ENCODE results near the gene TNN. TPM values are rescaled to one million over a fixed set of nuclear protein-coding genes. Genes with fewer than 3 reads are reported as not detected.

TNN gene
- total RNA-seq, 1 experiment from 2014 or later: not detected

GRCh38 chr1:175163702-175164101 lies 96.1 kb downstream of the TNN start:
- H3K36me3 Mint-ChIP-seq (ENCODE audit: insufficient read depth, unreplicated experiment): peaks cover 9% of the 10 kb centered on the region
- H3K27me3 Mint-ChIP-seq (ENCODE audit: insufficient read depth, unreplicated experiment): no peaks in the 10 kb centered on the region
- H3K9me3 ChIP-seq: no peaks in the 10 kb centered on the region
- TF ChIP-seq CTCF (IDR thresholded peaks at IDR 0.05; ENCODE audit: insufficient read depth in 1 of 2, low read depth in 1 of 2, low read length in 1 of 2, severe bottlenecking in 1 of 2, unreplicated experiment in 1 of 2): no peak
- H3K36me3 ChIP-seq (ENCODE audit: control insufficient read depth, insufficient read depth, low read length): peaks cover 2% of the 10 kb centered on the region
- H3K27me3 ChIP-seq (replicated peaks; ENCODE audit: control insufficient read depth, insufficient read depth, low read length): no peaks in the 10 kb centered on the region
- intact Hi-C loops (cut with micrococcal nuclease; ENCODE audit: unreplicated experiment): no loop called here
- no peak overlapping the region for H3K4me3 Mint-ChIP-seq (ENCODE audit: unreplicated experiment)
- H3K4me1 ChIP-seq: no peaks in the 10 kb centered on the region
- no peaks in the 10 kb centered on the region for H3K9me3 Mint-ChIP-seq (ENCODE audit: unreplicated experiment)
- H3K27ac Mint-ChIP-seq (ENCODE audit: unreplicated experiment): no peak overlapping the region
- BruUV-seq (replicated peaks): no TSS peak
- POLR2A ChIA-PET: no interaction called here
- DNase-seq: no peak
- H3K4me1 Mint-ChIP-seq (ENCODE audit: low read depth, unreplicated experiment): peaks cover 4% of the 10 kb centered on the region
- H3K4me3 ChIP-seq (ENCODE audit: low read depth, low read length): no peak overlapping the region
- CTCF ChIA-PET: interaction anchor here (0.6 kb wide), 1 partner anchor 161 kb away, joined by 3 read pairs; no protein-coding TSS in a partner anchor

- H3K4me1 ChIP-seq: no peaks in the 10 kb centered on the region
- BruUV-seq (replicated peaks): no TSS peak
- no peaks in the 10 kb centered on the region for H3K27me3 ChIP-seq (replicated peaks; ENCODE audit: control insufficient read depth, insufficient read depth, low read length)
- TF ChIP-seq CTCF (IDR thresholded peaks at IDR 0.05; ENCODE audit: insufficient read depth in 1 of 2, low read depth in 1 of 2, low read length in 1 of 2, severe bottlenecking in 1 of 2, unreplicated experiment in 1 of 2): no peak
- Mint-ChIP-seq H3K9me3 (ENCODE audit: unreplicated experiment) (no peaks in the 10 kb centered on the region), H3K36me3 (ENCODE audit: insufficient read depth, unreplicated experiment) (peaks cover 11% of the 10 kb centered on the region), H3K27me3 (ENCODE audit: insufficient read depth, unreplicated experiment) (no peaks in the 10 kb centered on the region), H3K27ac (ENCODE audit: unreplicated experiment) (no peak overlapping the region), H3K4me1 (ENCODE audit: low read depth, unreplicated experiment) (peaks cover 4% of the 10 kb centered on the region), H3K4me3 (ENCODE audit: unreplicated experiment) (no peak overlapping the region)
- H3K36me3 ChIP-seq (ENCODE audit: control insufficient read depth, insufficient read depth, low read length): peaks cover 2% of the 10 kb centered on the region
- intact Hi-C loops (cut with micrococcal nuclease; ENCODE audit: unreplicated experiment): no loop called here
- no peaks in the 10 kb centered on the region for H3K9me3 ChIP-seq
- H3K4me3 ChIP-seq (ENCODE audit: low read depth, low read length): no peak overlapping the region
- CTCF ChIA-PET: interaction anchor here (1.5 kb wide), 1 partner anchor 13 kb away, joined by 3 read pairs; no protein-coding TSS in a partner anchor
- POLR2A ChIA-PET: no interaction called here
- DNase-seq: no peak
Observed at GRCh38 chr1:175164751-175165150, 97.1 kb downstream of the TNN start.

GRCh38 chr1:175166746-175167145 lies 99.1 kb downstream of the TNN start:
- no peak overlapping the region for H3K4me3 ChIP-seq (ENCODE audit: low read depth, low read length)
- H3K36me3 Mint-ChIP-seq (ENCODE audit: insufficient read depth, unreplicated experiment): peaks cover 11% of the 10 kb centered on the region
- H3K4me1 ChIP-seq: no peaks in the 10 kb centered on the region
- no peak for DNase-seq
- ChIA-PET CTCF (no interaction called here), POLR2A (no interaction called here)
- H3K27me3 Mint-ChIP-seq (ENCODE audit: insufficient read depth, unreplicated experiment): no peaks in the 10 kb centered on the region
- H3K4me1 Mint-ChIP-seq (ENCODE audit: low read depth, unreplicated experiment): peaks cover 14% of the 10 kb centered on the region
- no peak overlapping the region for H3K27ac Mint-ChIP-seq (ENCODE audit: unreplicated experiment)
- H3K9me3 ChIP-seq: no peaks in the 10 kb centered on the region
- no peak overlapping the region for H3K4me3 Mint-ChIP-seq (ENCODE audit: unreplicated experiment)
- intact Hi-C loops (cut with micrococcal nuclease; ENCODE audit: unreplicated experiment): no loop called here
- H3K27me3 ChIP-seq (replicated peaks; ENCODE audit: control insufficient read depth, insufficient read depth, low read length): no peaks in the 10 kb centered on the region
- BruUV-seq (replicated peaks): no TSS peak
- H3K36me3 ChIP-seq (ENCODE audit: control insufficient read depth, insufficient read depth, low read length): no peaks in the 10 kb centered on the region; the same call in 1 of the 2 replicates
- TF ChIP-seq CTCF (IDR thresholded peaks at IDR 0.05; ENCODE audit: insufficient read depth in 1 of 2, low read depth in 1 of 2, low read length in 1 of 2, severe bottlenecking in 1 of 2, unreplicated experiment in 1 of 2): no peak
- H3K9me3 Mint-ChIP-seq (ENCODE audit: unreplicated experiment): no peaks in the 10 kb centered on the region
